ENCODE measurements around the gene WDR36.

DNA sequence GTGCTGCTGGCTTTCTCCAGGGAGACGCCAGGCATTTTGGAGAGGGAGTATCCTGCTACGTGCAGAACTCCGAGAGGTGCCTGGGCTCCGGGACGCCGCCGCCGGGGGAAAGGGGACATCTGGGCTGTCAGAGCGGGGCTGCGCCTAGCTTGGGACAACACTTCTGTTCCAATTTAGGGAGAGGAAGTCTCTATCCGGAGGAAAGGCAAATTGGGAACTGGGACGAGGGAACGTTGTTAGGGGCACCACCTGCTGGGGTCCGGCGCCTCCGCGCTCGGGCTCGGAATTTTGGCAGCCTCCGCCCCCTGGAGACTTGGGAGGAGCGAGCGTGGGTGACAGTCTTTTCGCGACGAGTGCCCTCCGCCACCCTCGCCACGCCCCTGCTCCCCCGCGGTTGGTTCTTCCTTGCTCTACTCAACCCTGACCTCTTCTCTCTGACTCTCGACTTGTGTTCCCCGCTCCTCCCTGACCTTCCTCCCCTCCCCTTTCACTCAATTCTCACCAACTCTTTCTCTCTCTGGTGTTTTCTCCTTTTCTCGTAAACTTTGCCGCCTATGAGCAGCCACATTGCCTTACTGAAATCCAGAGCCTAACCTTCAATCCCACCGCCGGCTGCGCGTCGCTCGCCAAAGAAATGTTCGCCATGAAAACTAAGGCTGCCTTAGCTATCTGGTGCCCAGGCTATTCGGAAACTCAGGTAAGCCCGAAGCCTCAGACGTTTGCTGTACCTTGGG is 19.0 kb upstream of the WDR36 start:
- no peak for TF ChIP-seq BRCA1 (IDR thresholded peaks at IDR 0.05; ENCODE audit: low read depth, low read length)
- no peak for TF ChIP-seq NR2C2 (IDR thresholded peaks at IDR 0.05; ENCODE audit: borderline replicate concordance, control insufficient read depth, insufficient read length, low read depth)
- TF ChIP-seq NFXL1 (IDR thresholded peaks at IDR 0.05; ENCODE audit: borderline replicate concordance): no peak
- TF ChIP-seq FOXM1 (IDR thresholded peaks at IDR 0.05; ENCODE audit: low read depth, low read length): no peak
- TF ChIP-seq, protein P1, sequence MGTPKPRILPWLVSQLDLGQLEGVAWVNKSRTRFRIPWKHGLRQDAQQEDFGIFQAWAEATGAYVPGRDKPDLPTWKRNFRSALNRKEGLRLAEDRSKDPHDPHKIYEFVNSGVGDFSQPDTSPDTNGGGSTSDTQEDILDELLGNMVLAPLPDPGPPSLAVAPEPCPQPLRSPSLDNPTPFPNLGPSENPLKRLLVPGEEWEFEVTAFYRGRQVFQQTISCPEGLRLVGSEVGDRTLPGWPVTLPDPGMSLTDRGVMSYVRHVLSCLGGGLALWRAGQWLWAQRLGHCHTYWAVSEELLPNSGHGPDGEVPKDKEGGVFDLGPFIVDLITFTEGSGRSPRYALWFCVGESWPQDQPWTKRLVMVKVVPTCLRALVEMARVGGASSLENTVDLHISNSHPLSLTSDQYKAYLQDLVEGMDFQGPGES (IDR thresholded peaks at IDR 0.05): no peak
- TF ChIP-seq, protein P2, sequence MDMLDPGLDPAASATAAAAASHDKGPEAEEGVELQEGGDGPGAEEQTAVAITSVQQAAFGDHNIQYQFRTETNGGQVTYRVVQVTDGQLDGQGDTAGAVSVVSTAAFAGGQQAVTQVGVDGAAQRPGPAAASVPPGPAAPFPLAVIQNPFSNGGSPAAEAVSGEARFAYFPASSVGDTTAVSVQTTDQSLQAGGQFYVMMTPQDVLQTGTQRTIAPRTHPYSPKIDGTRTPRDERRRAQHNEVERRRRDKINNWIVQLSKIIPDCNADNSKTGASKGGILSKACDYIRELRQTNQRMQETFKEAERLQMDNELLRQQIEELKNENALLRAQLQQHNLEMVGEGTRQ (IDR thresholded peaks at IDR 0.05; ENCODE audit: borderline replicate concordance, low read depth, low read length): no peak
- TF ChIP-seq BHLHE40 (IDR thresholded peaks at IDR 0.05; ENCODE audit: borderline replicate concordance in 1 of 2, low read depth in 2 of 2, low read length in 1 of 2): no peak

Measured in GM12878 (cell line).